ENCODE data around the gene CSTPP1.

The CSTPP1 gene

GRCh38 chr11:46942172-46942571, 5.6 kb downstream of the CSTPP1 start:
- H3K27me3 ChIP-seq (ENCODE audit: insufficient read depth, low read length, poor library complexity): no peaks in the 10 kb centered on the region
- TF ChIP-seq CTCF (IDR thresholded peaks at IDR 0.05; ENCODE audit: borderline replicate concordance, extremely low read depth, low read length, poor library complexity, severe bottlenecking) (no peak), EZH2 (IDR thresholded peaks at IDR 0.05; ENCODE audit: borderline replicate concordance, low read depth, low read length, severe bottlenecking) (no peak)
- peaks cover 3% of the 10 kb centered on the region for H3K79me2 ChIP-seq (ENCODE audit: insufficient read depth, low read length)
- H3K9me3 ChIP-seq (ENCODE audit: insufficient read depth, low read length, severe bottlenecking): no peaks in the 10 kb centered on the region
- no peak for ATAC-seq (ENCODE audit: insufficient read depth, low read depth)
- H3K27ac ChIP-seq (ENCODE audit: low read length): no peak overlapping the region
- H2AFZ ChIP-seq (ENCODE audit: low read depth, low read length): no peak overlapping the region
- DNase-seq: no peak
- no peaks in the 10 kb centered on the region for H4K20me1 ChIP-seq (ENCODE audit: insufficient read depth, low read length)
- no peak overlapping the region for H3K9ac ChIP-seq (ENCODE audit: low read depth, low read length)
- H3K4me2 ChIP-seq (ENCODE audit: insufficient read depth, low read length): no peak overlapping the region
- H3K4me1 ChIP-seq (ENCODE audit: insufficient read depth, low read length): peaks cover 6% of the 10 kb centered on the region
- no peaks in the 10 kb centered on the region for H3K36me3 ChIP-seq (ENCODE audit: insufficient read depth, low read length)
- H3K4me3 ChIP-seq (ENCODE audit: low read depth in 1 of 2, low read length in 2 of 2): no peak overlapping the region

GRCh38 chr11:46944356-46945075, 8.0 kb downstream of the CSTPP1 start:
- Histone ChIP-seq H3K9me3 (ENCODE audit: insufficient read depth, low read length, severe bottlenecking) (no peaks in the 10 kb centered on the region), H3K9ac (ENCODE audit: low read depth, low read length) (no peak overlapping the region), H3K27me3 (ENCODE audit: insufficient read depth, low read length, poor library complexity) (no peaks in the 10 kb centered on the region), H3K4me1 (ENCODE audit: insufficient read depth, low read length) (no peaks in the 10 kb centered on the region), H3K36me3 (ENCODE audit: insufficient read depth, low read length) (0 out of 2 replicates have a peak, but pooled peaks cover 5% of the 10 kb centered on the region), H3K4me3 (ENCODE audit: low read depth in 1 of 2, low read length in 2 of 2) (no peak overlapping the region), H4K20me1 (ENCODE audit: insufficient read depth, low read length) (no peaks in the 10 kb centered on the region), H2AFZ (ENCODE audit: low read depth, low read length) (no peak overlapping the region), H3K27ac (ENCODE audit: low read length) (no peak overlapping the region), H3K79me2 (ENCODE audit: insufficient read depth, low read length) (no peaks in the 10 kb centered on the region; the same call in none of the 2 replicates), H3K4me2 (ENCODE audit: insufficient read depth, low read length) (no peak overlapping the region)
- no peak for DNase-seq
- TF ChIP-seq EZH2 (IDR thresholded peaks at IDR 0.05; ENCODE audit: borderline replicate concordance, low read depth, low read length, severe bottlenecking): no peak
- TF ChIP-seq CTCF (IDR thresholded peaks at IDR 0.05; ENCODE audit: borderline replicate concordance, extremely low read depth, low read length, poor library complexity, severe bottlenecking): no peak
- ATAC-seq (ENCODE audit: insufficient read depth, low read depth): no peak

- Histone ChIP-seq H3K9ac (ENCODE audit: low read depth, low read length) (no peak overlapping the region), H2AFZ (ENCODE audit: low read depth, low read length) (no peak overlapping the region), H3K27me3 (ENCODE audit: insufficient read depth, low read length, poor library complexity) (no peaks in the 10 kb centered on the region), H3K4me2 (ENCODE audit: insufficient read depth, low read length) (no peak overlapping the region), H3K27ac (ENCODE audit: low read length) (no peak overlapping the region), H4K20me1 (ENCODE audit: insufficient read depth, low read length) (no peaks in the 10 kb centered on the region), H3K4me3 (ENCODE audit: low read depth in 1 of 2, low read length in 2 of 2) (no peak overlapping the region), H3K79me2 (ENCODE audit: insufficient read depth, low read length) (no peaks in the 10 kb centered on the region; the same call in none of the 2 replicates), H3K36me3 (ENCODE audit: insufficient read depth, low read length) (0 out of 2 replicates have a peak, but pooled peaks cover 5% of the 10 kb centered on the region), H3K4me1 (ENCODE audit: insufficient read depth, low read length) (no peaks in the 10 kb centered on the region), H3K9me3 (ENCODE audit: insufficient read depth, low read length, severe bottlenecking) (no peaks in the 10 kb centered on the region)
- no peak for ATAC-seq (ENCODE audit: insufficient read depth, low read depth)
- no peak for DNase-seq
- no peak for TF ChIP-seq EZH2 (IDR thresholded peaks at IDR 0.05; ENCODE audit: borderline replicate concordance, low read depth, low read length, severe bottlenecking)
- no peak for TF ChIP-seq CTCF (IDR thresholded peaks at IDR 0.05; ENCODE audit: borderline replicate concordance, extremely low read depth, low read length, poor library complexity, severe bottlenecking)
These were observed 11.0 kb downstream of the CSTPP1 start for GRCh38 chr11:46947399-46948077.

All from DND-41 (cell line).